LHCN-M2 (cell line): ENCODE data around the gene NAA20. TPM values are rescaled to one million over a fixed set of nuclear protein-coding genes. Genes with fewer than 3 reads are reported as not detected.

Experiments
- DNase-seq: peaks from one replicate; pipeline ENCODE4 v3.0.0-alpha.2; 2012; ENCODE audit warnings: low read depth
- total RNA-seq: library from RNA; depleted of rRNA; stranded (reverse); fragments of >200 nt; gene quantifications from 2 replicates; pipeline ENCODE4 v1.2.3, GENCODE V29; 2014; rRNA removed

The NAA20 gene
- total RNA-seq, 1 experiment from 2014 or later: 59.8 TPM

- peak; percentile 60 for DNase-seq
Measured at GRCh38 chr20:20073801-20074371, 56.7 kb downstream of the NAA20 start.

GRCh38 chr20:20075032-20075431 lies 57.9 kb downstream of the NAA20 start:
- no peak for DNase-seq

GRCh38 chr20:20076297-20077065 lies 59.3 kb downstream of the NAA20 start:
- peak; percentile 98 for DNase-seq

DNA sequence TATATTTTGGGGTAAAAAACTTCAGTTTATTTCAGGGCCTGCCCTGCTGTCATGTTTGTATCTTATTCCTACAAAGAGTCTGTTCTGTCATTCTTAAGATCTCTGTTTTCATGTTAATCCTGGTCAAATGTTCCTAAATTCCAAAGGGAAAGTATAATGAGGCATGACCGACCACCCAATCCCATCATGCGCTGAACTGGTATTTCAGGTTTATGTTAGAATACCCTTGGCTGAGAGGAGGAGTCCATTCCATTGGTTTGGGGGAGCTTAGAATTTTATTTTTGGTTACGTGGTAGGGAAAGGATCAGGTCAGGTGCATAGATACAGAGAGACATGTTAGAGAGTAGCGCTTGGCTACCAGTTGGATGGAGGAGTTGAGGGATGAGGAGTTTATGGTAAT lies 60.9 kb downstream of the NAA20 start:
- DNase-seq: no peak

DNA sequence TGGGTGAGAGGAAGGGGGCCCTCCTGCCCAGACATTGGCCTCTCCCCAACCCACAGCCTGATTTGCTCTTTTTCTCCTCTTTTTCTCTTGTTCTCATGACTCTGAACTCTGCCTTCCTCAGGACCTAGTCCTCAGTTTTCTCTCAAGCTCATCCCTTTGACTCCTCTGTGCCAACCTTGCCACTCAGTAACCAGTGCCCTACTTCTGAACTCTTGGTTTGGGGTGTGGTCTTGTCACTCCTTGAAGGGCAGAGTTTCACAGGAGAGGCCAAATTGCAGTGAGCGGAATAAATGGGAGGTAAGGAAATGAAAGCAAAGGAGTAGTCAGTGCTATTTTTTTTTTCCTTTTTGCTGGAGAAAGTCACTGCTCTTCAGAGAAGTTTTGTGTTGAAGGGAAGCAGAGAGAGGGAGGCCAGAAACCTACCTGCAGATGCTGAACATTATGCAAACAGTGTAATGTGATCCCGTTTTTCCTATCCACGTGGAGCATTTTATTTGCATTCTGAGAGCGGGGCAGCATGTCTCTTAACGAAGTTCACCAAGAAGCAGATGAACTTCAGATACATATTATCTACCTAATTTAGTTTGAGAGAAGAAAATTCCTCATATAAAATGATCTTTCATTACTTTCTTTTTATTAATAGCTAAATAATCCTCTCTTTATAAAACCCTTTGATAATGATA lies 62.1 kb downstream of the NAA20 start:
- DNase-seq: no peak

Other genes starting within 250 kb of the NAA20 start
- gene CRNKL1, start 35.1 kb downstream of the NAA20 start, total RNA-seq: 30.1 and 31.1 TPM in 2 replicates
- 0.06 TPM in 1 of 2 replicates, not detected in the other for gene CFAP61, start 35.2 kb downstream of the NAA20 start, total RNA-seq